Cardiac septum (tissue), 1 donor: ENCODE data around the gene MSANTD1. TPM values are rescaled to one million over a fixed set of nuclear protein-coding genes. Genes with fewer than 3 reads are reported as not detected.

Experiments used
- DNase-seq: peaks from one replicate; pipeline ENCODE4 v3.0.0-alpha.2; 2020; ENCODE audit warnings: low spot score
- intact Hi-C: fragments of 100-400 bp; cut with DNase I; formaldehyde crosslinking; loops from one replicate; pipeline ENCODE4 v1.14.0; 2022
- total RNA-seq: library from RNA; stranded (reverse); fragmentation: NEBNext Ultra II Directional; extraction: Animal tissue kit (Norgen Biotek cat#: 25700); gene quantifications from one replicate; pipeline ENCODE4 v1.2.1, GENCODE V29; 2021
- donor health status: DM: no; HTN: no; CAD: no.

The MSANTD1 gene
- total RNA-seq, 1 donor from 2014 or later: 1.1 TPM

- DNase-seq: no peak
- intact Hi-C loops: no loop called here
Measured at GRCh38 chr4:3257103-3257555, 8.2 kb downstream of the MSANTD1 start.

GRCh38 chr4:3257556-3258482 lies 8.9 kb downstream of the MSANTD1 start:
- peak; percentile 72 for DNase-seq
- intact Hi-C loops: no loop called here

- peak; percentile 70 for DNase-seq
- intact Hi-C loops: no loop called here
Measured at GRCh38 chr4:3261411-3262207, 12.7 kb downstream of the MSANTD1 start.

- intact Hi-C loops: no loop called here
- DNase-seq: peak; percentile 56
Measured at GRCh38 chr4:3262208-3263052, 13.5 kb downstream of the MSANTD1 start.

- DNase-seq: peak; percentile 62
- intact Hi-C loops: no loop called here
Measured at GRCh38 chr4:3263053-3263875, 14.3 kb downstream of the MSANTD1 start.

GRCh38 chr4:3263876-3264193 lies 14.9 kb downstream of the MSANTD1 start:
- no peak for DNase-seq
- intact Hi-C loops: no loop called here

- intact Hi-C loops: no loop called here
- DNase-seq: peak; percentile 57
Measured at GRCh38 chr4:3266076-3266475, 17.1 kb downstream of the MSANTD1 start.

- DNase-seq: no peak
Measured at GRCh38 chr4:3267576-3268394, 18.8 kb downstream of the MSANTD1 start.

GRCh38 chr4:3268395-3269104 lies 19.6 kb downstream of the MSANTD1 start:
- DNase-seq: no peak
- intact Hi-C loops: no loop called here

More at GRCh38 chr4:3267576-3268394, 18.8 kb downstream of the MSANTD1 start:
- intact Hi-C loops: no loop called here

GRCh38 chr4:3269105-3269927 lies 20.4 kb downstream of the MSANTD1 start:
- peak; percentile 64 for DNase-seq
- intact Hi-C loops: no loop called here

- peak; percentile 76 for DNase-seq
- intact Hi-C loops: no loop called here
Measured at GRCh38 chr4:3269991-3270611, 21.1 kb downstream of the MSANTD1 start.

- no peak for DNase-seq
- intact Hi-C loops: no loop called here
Measured at GRCh38 chr4:3271131-3271530, 22.2 kb downstream of the MSANTD1 start.

GRCh38 chr4:3276986-3277385 lies 28.0 kb downstream of the MSANTD1 start:
- intact Hi-C loops: no loop called here
- DNase-seq: no peak

- DNase-seq: peak; percentile 63
- intact Hi-C loops: no loop called here
Measured at GRCh38 chr4:3280466-3280865, 31.5 kb downstream of the MSANTD1 start.

GRCh38 chr4:3283483-3283882 lies 34.5 kb downstream of the MSANTD1 start:
- intact Hi-C loops: no loop called here
- peak; percentile 66 for DNase-seq

- intact Hi-C loops: no loop called here
- peak; percentile 29 for DNase-seq
Measured at GRCh38 chr4:3283916-3284315, 35.0 kb downstream of the MSANTD1 start.
